ENCODE results near the gene RALGPS1.

Gene RALGPS1

GRCh38 chr9:126906091-126906490, 8.5 kb upstream of the RALGPS1 start:
- DNase-seq, result no peak

DNA sequence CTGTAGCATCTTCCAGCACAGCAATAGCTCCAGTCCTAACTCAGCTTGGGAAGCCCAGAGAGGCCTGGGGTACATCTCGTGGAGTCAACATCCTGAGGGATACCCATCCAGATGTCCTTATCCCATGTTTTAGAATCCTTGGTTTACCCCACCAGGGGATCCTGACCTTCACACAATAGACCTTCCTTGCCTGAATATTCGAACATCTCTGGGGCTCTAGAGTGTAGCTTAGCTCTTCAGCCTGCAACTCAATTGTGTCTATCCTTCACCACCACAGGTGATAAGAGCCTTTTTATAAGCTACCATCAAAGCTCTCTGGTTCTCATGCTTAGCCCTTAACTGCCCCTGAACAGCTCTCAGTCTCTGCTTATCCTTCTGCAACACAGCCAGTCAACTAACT, 7.5 kb upstream of the RALGPS1 start:
- no peak for DNase-seq

GRCh38 chr9:126915281-126915816, 767 bp downstream of the RALGPS1 start:
- DNase-seq, result peak in 14 of 58 donors; percentile 4 to 52 (median 29)

DNA sequence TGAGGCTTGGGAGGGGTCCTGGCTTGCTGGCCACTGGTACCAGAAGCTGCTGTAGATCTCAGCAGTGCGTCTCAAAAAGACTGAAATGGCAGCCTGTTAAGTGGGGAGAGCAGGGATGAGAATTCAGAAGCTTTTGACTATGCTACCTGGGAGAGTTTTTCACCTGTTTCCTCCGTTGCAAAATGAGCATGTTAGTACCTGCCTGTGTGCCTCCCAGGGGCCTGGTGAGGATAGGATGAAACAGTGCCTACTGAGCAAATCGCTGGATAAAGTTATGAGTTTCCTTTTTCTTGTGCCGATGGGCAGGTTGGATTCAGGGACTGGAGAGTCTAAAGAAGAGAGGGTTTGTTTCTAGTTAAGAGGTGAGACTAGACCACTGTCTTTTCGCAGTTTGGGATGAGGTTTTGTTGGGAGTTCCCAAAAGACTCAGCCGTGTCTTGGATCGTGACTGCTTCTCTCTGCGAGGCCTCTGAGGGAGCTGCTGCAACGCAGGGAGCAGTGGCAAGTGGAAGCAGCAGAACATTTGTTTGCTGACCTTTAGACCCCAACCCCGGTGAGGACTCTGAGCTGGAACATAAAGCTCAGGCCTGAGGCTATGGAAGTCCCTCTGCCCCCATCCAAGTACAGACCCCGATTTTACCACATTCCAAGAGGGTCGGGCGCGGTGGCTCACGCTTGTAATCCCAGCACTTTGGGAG, 1.4 kb downstream of the RALGPS1 start:
- peak in 1 of 58 donors; percentile 7 for DNase-seq

DNA sequence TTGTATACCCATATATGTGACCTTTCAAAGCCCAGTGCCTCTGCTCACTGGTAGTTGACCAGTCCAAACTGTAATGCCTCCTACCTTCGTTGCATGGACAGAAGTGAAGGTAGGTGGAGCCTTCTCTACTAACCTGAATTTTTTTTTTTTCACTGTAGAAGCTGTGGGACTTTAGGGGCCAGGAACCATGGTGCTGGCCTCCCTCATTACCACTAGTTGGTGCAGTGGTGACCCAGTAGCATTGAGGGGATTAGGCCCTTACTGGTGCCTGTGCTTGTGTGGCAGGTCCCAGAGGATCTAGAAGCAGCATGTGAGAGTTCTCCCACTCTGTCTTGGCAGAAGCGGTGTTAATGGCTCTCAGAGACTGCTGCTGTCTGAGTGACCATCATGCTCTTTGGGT, 2.3 kb downstream of the RALGPS1 start:
- no peak for DNase-seq

DNA sequence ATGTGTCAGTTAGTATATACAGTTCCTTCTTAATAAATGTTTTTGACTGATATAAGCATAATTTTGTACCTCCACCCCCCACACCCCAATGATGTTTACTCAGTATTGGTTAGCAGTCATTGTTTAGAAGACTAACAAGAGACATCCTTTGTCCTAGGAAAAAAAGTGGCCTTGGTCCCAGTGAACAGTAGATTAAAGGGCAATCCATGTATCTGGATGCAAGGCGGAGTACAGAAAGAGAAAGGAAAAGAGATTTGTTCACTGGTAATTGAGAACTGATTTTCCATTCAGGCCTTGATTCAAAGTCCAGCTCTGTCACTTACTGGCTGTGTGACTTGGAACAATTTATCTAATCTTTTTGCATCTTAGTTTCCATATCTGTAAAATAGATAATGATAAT, 4.6 kb downstream of the RALGPS1 start:
- DNase-seq, result peak in 1 of 58 donors; percentile 35

- DNase-seq, result no peak
These were observed 11.3 kb downstream of the RALGPS1 start for GRCh38 chr9:126925876-126926275.

- DNase-seq, result no peak
These were observed 11.8 kb downstream of the RALGPS1 start for GRCh38 chr9:126926364-126926763.

DNA sequence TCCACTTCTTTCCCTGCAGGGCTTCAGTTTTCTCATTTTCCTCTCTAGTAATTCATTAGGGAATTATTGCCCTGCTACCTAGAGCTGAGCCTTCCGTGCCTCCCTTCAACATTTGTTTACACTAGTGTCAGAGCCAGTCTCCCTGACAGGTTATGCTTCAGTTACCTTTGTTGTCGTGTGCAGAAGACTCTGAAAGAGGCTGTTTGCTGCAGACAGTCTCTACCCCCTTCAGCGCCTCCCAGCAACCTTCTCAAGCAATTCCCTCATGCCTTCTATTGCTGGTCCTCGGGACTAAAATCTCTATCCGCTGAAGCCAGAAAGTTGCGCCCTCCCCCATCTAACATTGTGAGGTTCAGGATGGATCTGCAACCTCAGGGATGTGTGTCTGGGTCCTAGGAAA, 12.8 kb downstream of the RALGPS1 start:
- DNase-seq, result no peak

DNA sequence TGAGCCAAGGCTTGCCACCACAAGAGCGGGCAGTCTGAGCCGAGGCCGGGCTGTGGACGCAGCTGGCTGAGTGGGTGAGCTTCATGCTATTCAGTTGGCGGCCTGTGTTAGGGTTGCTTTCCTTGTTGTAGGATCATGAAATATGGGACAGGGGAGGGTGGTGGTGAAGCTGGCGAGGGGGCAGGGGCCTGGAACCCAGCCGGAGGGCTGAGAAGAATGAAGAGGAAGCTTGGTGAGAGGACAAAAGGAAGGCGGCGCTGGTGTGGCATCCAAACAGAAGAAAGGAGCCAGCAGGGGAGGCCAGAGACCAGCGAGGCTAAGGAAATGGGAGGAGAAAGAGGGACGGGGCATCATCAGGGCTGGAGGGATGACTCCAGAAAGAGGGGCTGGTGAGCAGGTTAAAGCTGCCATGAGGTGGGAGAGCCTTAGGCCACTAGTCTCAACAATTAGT, 18.3 kb downstream of the RALGPS1 start:
- DNase-seq, result no peak

DNA sequence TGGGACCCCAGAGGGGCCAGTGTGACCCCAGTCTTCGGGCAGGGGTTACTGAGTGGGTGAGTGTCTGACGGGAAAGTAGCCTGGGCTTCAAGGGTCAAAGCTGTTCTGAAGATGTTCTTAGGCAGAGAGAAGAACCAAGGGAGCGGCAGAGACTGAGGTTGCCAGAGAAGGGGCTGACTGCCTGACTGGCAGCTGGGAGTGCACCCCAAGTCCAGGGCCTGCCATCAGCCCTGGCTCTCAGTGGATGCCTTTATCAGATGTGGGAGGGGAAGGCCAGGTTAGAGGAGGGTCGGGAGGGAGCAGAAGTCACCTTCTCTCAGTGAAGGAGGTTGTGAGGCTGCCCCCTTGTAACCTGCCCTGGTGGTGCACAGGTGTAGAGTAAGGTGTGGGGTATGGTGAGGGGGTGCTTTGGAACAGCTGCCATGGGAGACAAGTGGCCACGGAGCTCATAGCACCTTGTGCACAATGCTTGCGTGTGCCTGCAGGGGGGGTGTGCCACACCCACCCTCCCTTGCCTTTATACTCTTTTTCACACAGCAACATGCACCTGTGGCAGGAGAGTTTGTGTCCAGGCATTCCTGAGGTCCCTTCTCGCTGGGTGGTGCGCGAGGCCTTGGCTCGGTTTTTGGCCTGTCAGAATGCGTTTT, 18.9 kb downstream of the RALGPS1 start:
- DNase-seq, result no peak

GRCh38 chr9:126934441-126934840, 19.9 kb downstream of the RALGPS1 start:
- no peak for DNase-seq

- DNase-seq, result no peak
These were observed 21.0 kb downstream of the RALGPS1 start for GRCh38 chr9:126935630-126936029.

- DNase-seq, result no peak
These were observed 22.9 kb downstream of the RALGPS1 start for GRCh38 chr9:126937444-126937843.

GRCh38 chr9:126938327-126938726, 23.7 kb downstream of the RALGPS1 start:
- no peak for DNase-seq

GRCh38 chr9:126939821-126940221, 25.2 kb downstream of the RALGPS1 start:
- no peak for DNase-seq

- DNase-seq, result no peak
These were observed 27.8 kb downstream of the RALGPS1 start for GRCh38 chr9:126942399-126942798.

DNA sequence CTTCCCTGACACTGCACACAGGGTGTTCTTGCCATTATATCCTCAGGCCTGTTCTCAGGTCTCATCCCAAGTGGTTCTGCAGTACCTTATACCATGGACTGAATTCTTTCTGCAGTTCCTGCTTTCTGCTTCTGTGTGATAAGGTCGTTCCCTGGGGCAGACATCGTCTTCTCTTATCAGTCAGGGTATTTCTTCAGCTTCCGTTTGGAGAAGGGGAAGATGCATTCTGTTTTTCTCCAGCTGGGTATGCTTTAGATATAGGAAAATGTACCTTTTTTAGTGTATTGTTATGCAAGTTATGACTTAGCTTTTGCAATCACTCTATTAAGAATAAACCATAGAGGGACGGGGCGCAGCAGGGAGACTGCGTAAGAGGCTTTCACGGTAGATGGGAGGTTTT, 31.1 kb downstream of the RALGPS1 start:
- no peak for DNase-seq

DNA sequence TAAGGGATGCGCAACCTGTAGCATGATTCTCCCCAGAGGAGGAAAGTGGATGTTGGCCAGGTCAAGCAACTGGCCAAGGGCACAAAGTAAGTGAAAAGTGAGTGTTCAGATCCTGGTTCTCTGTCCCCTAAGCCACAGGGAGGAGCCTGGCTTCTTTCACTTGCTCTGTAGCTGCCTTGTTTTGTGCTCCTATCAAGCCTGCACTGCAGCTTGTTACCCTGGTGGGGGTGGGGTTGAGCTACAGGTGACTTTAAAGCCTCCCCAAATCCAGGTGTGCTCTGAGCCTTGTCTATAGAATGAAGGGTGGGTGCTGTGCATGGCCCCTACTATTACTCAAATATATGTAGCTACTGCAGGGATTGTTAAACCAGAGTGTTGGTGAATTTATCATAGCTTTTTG, 32.9 kb downstream of the RALGPS1 start:
- no peak for DNase-seq

DNA sequence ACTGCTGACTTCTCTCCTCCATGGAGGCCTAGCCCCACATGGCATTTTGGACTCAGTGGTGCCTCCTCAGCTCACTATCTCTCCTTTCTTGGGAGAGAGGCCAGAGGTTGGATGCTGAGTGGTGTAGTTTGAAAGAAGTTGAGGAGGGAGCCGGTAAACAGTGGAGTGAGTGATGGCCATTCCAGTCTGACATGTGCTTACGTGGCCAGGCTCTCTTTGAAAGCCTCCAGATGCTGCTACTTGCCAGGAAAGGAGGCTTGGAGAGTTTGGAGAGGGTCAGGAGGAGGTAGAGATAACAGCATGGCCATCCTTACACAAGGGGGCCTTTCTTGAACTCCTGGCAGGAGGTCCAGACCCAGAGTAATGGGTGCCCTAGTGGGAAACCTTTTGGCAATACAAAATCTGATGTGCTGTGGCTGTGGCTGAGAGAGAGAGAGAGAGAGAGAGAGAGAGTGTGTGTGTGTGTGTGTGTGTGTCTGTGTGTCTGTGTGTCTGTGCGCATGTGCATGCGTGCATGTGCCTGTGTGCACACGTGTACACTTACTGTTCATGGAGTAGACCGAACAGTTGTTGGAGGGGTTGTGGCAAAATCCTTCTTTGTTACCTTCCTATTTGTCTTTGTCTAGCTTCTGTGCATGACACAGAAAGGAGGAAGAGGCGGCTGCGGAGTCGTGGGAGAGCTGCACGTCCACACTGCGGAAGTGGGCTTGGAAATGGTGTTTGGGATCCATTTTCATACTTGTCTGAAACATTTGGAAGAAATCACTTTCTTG, 37.8 kb downstream of the RALGPS1 start:
- DNase-seq, result no peak

DNA sequence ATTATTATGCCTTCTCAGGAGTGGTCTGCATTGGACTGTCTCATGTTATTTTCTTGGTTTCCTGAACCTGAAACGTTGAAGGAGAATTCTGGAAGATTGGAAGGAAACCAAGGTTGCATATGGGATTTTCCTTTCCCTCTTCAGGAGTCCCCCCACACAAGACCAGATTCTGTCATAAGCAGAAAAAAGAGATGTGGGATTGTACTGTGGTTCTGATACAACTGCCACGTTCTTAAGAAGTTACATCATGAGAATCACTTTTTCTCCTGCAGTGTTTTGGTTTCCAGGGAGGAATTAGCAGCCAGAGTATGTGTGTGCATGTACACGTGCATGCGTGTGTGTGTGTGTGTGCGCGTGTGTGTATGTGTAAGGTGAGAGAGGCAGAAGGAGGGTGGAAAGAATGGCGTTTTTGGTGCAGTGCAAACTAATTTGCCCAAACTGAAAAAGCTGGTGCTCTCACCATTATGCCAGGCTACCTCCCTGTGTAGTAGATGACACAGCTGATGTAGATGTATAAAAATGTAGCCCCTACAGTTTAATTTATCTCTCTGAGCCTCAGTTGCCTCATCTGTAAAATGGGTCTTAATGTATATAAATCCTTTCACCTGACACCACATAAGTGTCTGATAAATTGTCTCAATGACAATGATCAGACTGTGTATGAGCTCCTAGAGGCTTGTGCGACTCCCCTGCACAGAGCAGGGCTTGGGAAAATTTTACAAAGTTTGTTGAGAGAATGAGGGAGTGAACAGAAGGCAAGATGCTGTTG, 38.6 kb downstream of the RALGPS1 start:
- no peak for DNase-seq
